ENCODE data around the gene SDF2L1. TPM values are rescaled to one million over a fixed set of nuclear protein-coding genes. Genes with fewer than 3 reads are reported as not detected.

The SDF2L1 gene
- total and polyA plus RNA-seq, 10 of the 15 experiments (the other 5 are each of a cell fraction or from before 2014, with no cell fraction given) = 3.0 to 214 (median 55.5) TPM

DNA sequence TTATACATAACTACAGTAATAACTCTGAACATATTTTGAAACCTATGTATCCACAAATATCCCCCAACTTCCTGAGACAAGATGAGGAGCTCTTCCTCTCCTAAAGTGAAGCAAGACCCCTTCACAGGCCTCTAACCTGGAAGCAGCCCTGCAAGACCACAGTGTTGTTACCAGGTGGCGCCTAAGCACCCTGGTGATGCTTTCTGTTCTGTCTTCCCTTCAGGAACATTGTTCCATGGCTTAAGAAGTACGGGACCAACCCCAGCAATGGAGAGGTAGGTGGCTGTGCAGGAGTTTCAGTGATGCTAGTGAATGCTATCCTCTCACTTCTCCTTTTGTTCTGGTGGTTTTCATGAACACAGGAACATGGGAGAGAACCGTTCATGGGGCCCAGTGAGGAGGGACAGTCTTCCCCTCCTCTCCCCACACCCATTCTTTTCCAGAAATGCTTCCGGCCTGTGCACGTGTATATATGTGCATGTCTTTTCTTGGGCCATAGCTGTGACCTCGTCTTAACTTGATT is 30.1 kb downstream of the SDF2L1 start:
- H3K9me3 ChIP-seq (replicated peaks; ENCODE audit: control insufficient read depth, insufficient read depth, low read length) = no peaks in the 10 kb centered on the region
- ATAC-seq (peak; percentile 23; the same call in 1 of the 3 replicates), FAIRE-seq (no peak), DNase-seq (ENCODE audit: low read depth, low spot score) (no peak)
- peaks cover 7% of the 10 kb centered on the region for H3K79me2 ChIP-seq (ENCODE audit: control insufficient read depth, insufficient read depth, low read length)
- ChIA-PET RAD21 (ENCODE audit: unreplicated experiment) (no interaction called here), CTCF (interaction anchor here (0.5 to 1.8 kb wide), 3 partner anchors 61 to 1455 kb away, joined by 3 to 4 read pairs (median 3); no protein-coding TSS in a partner anchor), POLR2A (no interaction called here), SMC1A (ENCODE audit: uncharacterized antibody, unreplicated experiment) (no interaction called here)
- H3K36me3 ChIP-seq (ENCODE audit: control insufficient read depth in 2 of 2, insufficient read depth in 2 of 2, low read length in 1 of 2) = peaks cover 15 to 19% of the 10 kb centered on the region in 2 experiments
- no peak overlapping the region for H3K9ac ChIP-seq (ENCODE audit: control insufficient read depth, insufficient read depth, low read length)
- H3K27me3 ChIP-seq (replicated peaks in 1 of 2; ENCODE audit: control insufficient read depth in 2 of 2, insufficient read depth in 2 of 2, low read length in 1 of 2) = no peaks in the 10 kb centered on the region
- 0 out of 2 replicates have a peak overlapping the region, but pooled peaks have one; percentile 20 for H3K27ac ChIP-seq (ENCODE audit: control insufficient read depth, insufficient read depth)
- H3K4me1 ChIP-seq (ENCODE audit: control insufficient read depth, insufficient read depth, low read length) = peaks cover 12% of the 10 kb centered on the region
- TF ChIP-seq SPI1 (IDR thresholded peaks at IDR 0.05; ENCODE audit: borderline replicate concordance, insufficient read depth, low read depth, low read length) (peak; percentile 71; the same call in 1 of the 2 replicates), SMAD1 (IDR thresholded peaks at IDR 0.05; ENCODE audit: low read depth, partially characterized antibody) (no peak), EED (IDR thresholded peaks at IDR 0.05; ENCODE audit: low read depth) (peak; percentile 31; the same call in 1 of the 2 replicates)
- H4K20me1 ChIP-seq (ENCODE audit: control insufficient read depth, insufficient read depth) = no peaks in the 10 kb centered on the region
- no peak overlapping the region for H2AFZ ChIP-seq (ENCODE audit: control insufficient read depth, low read depth, low read length)
- WGBS (ENCODE audit: insufficient coverage, insufficient replicate concordance, low lambda C conversion rate, missing lambda C conversion rate) = 70% methylated on average over 6 of the region's 6 CpGs
- BruUV-seq (replicated peaks) = no TSS peak
- intact Hi-C loops (cut with micrococcal nuclease; ENCODE audit: unreplicated experiment) (no loop called here), in situ Hi-C loops (cut with MboI) (no loop called here)
- no peak overlapping the region for H3K4me3 ChIP-seq
- H3K4me2 ChIP-seq (ENCODE audit: control insufficient read depth, insufficient read depth) = no peak overlapping the region

DNA sequence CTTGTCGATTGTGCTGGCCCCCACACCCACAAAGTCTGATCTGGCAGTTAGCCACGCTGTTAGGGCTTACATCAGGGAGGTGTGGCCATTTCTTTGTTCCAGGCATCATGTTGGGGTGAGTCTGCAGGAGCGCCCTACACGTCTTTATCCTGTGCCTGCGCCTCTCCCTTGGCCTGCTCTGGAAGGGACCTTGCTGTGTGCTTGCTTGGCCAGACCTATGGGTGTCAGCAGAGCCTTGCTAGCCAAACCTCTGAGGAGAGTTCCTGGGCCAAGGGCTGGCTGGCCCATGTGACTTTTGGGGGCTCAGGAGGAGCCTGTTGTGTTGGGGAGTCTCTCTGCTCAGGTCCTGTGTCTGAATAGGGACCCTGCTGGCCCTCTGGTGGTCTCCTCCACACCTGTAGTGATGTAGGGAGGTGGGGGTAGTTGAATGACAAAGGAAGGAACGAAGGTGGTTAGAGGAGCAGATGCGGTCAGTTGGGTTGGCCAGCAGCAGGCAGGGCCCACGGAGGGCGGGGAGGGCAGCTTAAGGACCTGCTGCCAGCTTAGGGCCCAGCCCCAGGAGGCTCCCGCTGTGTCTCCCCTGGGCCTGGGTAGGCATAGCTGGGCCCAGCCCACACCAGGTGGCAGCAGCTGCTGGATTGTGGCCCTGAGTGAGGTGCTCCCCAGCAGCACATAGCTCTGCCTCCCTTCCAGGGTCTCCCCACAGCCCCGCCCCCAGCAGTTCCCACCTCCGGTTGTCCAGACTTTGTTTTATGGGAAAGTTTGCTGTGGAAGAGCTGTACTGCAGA is 31.6 kb downstream of the SDF2L1 start:
- intact Hi-C loops (cut with micrococcal nuclease; ENCODE audit: unreplicated experiment) = no loop called here

More for the DNA sequence above, 31.6 kb downstream of the SDF2L1 start:
- DNase-seq (ENCODE audit: low read depth, low spot score) = no peak
- WGBS (ENCODE audit: insufficient coverage, insufficient replicate concordance, low lambda C conversion rate, missing lambda C conversion rate) = 99% methylated on average over 12 of the region's 12 CpGs
- peaks cover 4% of the 10 kb centered on the region for H3K79me2 ChIP-seq (ENCODE audit: control insufficient read depth, insufficient read depth, low read length)
- no peak overlapping the region for H2AFZ ChIP-seq (ENCODE audit: control insufficient read depth, low read depth, low read length)
- SMC1A ChIA-PET (ENCODE audit: uncharacterized antibody, unreplicated experiment) = no interaction called here
- RAD21 ChIA-PET (ENCODE audit: unreplicated experiment) = no interaction called here
- in situ Hi-C loops (cut with MboI) = no loop called here
- H3K4me1 ChIP-seq (ENCODE audit: control insufficient read depth, insufficient read depth, low read length) = peaks cover 12% of the 10 kb centered on the region
- no peaks in the 10 kb centered on the region for H3K9me3 ChIP-seq (replicated peaks; ENCODE audit: control insufficient read depth, insufficient read depth, low read length)
- POLR2A ChIA-PET = no interaction called here
- no peak for FAIRE-seq
- no TSS peak for BruUV-seq (replicated peaks)
- H3K4me3 ChIP-seq = no peak overlapping the region
- H3K27ac ChIP-seq (ENCODE audit: control insufficient read depth, insufficient read depth) = no peak overlapping the region
- no peak for ATAC-seq
- no peaks in the 10 kb centered on the region for H3K27me3 ChIP-seq (replicated peaks in 1 of 2; ENCODE audit: control insufficient read depth in 2 of 2, insufficient read depth in 2 of 2, low read length in 1 of 2)
- no peak overlapping the region for H3K4me2 ChIP-seq (ENCODE audit: control insufficient read depth, insufficient read depth)
- peaks cover 15 to 19% of the 10 kb centered on the region in 2 experiments for H3K36me3 ChIP-seq (ENCODE audit: control insufficient read depth in 2 of 2, insufficient read depth in 2 of 2, low read length in 1 of 2)
- CTCF ChIA-PET = interaction anchor here (1.0 kb wide), 1 partner anchor 298 kb away, joined by 3 read pairs; no protein-coding TSS in a partner anchor
- TF ChIP-seq, protein P1, sequence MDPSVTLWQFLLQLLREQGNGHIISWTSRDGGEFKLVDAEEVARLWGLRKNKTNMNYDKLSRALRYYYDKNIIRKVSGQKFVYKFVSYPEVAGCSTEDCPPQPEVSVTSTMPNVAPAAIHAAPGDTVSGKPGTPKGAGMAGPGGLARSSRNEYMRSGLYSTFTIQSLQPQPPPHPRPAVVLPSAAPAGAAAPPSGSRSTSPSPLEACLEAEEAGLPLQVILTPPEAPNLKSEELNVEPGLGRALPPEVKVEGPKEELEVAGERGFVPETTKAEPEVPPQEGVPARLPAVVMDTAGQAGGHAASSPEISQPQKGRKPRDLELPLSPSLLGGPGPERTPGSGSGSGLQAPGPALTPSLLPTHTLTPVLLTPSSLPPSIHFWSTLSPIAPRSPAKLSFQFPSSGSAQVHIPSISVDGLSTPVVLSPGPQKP (IDR thresholded peaks at IDR 0.05; ENCODE audit: low read depth, low read length) = no peak
- TF ChIP-seq SREBF1 (IDR thresholded peaks at IDR 0.05; ENCODE audit: low read length) (no peak), CREB1 (IDR thresholded peaks at IDR 0.05; ENCODE audit: low read depth) (no peak), EP300 (IDR thresholded peaks at IDR 0.05; ENCODE audit: borderline replicate concordance in 1 of 2, control insufficient read depth in 1 of 2, low read depth in 2 of 2, low read length in 2 of 2) (no peak), TCF12 (IDR thresholded peaks at IDR 0.05; ENCODE audit: low read depth, low read length) (no peak), SREBF2 (IDR thresholded peaks at IDR 0.05; ENCODE audit: low read length) (no peak), POLR2AphosphoS2 (IDR thresholded peaks at IDR 0.05; ENCODE audit: low read depth, low read length) (no peak)
- TF ChIP-seq, protein P2, sequence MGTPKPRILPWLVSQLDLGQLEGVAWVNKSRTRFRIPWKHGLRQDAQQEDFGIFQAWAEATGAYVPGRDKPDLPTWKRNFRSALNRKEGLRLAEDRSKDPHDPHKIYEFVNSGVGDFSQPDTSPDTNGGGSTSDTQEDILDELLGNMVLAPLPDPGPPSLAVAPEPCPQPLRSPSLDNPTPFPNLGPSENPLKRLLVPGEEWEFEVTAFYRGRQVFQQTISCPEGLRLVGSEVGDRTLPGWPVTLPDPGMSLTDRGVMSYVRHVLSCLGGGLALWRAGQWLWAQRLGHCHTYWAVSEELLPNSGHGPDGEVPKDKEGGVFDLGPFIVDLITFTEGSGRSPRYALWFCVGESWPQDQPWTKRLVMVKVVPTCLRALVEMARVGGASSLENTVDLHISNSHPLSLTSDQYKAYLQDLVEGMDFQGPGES (IDR thresholded peaks at IDR 0.05) = no peak
- no peak overlapping the region for H3K9ac ChIP-seq (ENCODE audit: control insufficient read depth, insufficient read depth, low read length)
- no peaks in the 10 kb centered on the region for H4K20me1 ChIP-seq (ENCODE audit: control insufficient read depth, insufficient read depth)

Data from GM12878 (cell line).